B cell (primary cell): Measurements from ENCODE around the gene MITD1. TPM values are rescaled to one million over a fixed set of nuclear protein-coding genes. Genes with fewer than 3 reads are reported as not detected.

Experiments used
- ATAC-seq: fragments of 200-7000 bp; cut with Tn5 transposase; one replicate; pipeline ENCODE4 v1.10.0; 2021; ENCODE audit warnings: low read depth, mild to moderate bottlenecking, moderate number of reproducible peaks, moderate library complexity
- CTCF ChIA-PET: fragments of 350-600 bp; sonication (Branson Sonifier 250); formaldehyde crosslinking; loops from one replicate; lab custom pipeline; 2021; ENCODE audit warnings: antibody characterized with exemption, inconsistent platforms; lab: Charles Lee
- POLR2A ChIA-PET: fragments of 350-600 bp; sonication (Branson Sonifier 250); formaldehyde crosslinking; loops from one replicate; lab custom pipeline; 2021; ENCODE audit warnings: antibody characterized with exemption; lab: Charles Lee
- DNase-seq: peaks from one replicate; pipeline ENCODE4 v3.0.0; 2013
- H2AFZ ChIP-seq: 2 replicates; pipeline ENCODE4 v1.6.1; 2012; ENCODE audit warnings: mild to moderate bottlenecking, low read depth, low read length; ENCODE audit not compliant: insufficient read depth, poor library complexity, severe bottlenecking
- H3K27ac ChIP-seq, 2 donors: 1 replicate in 1 of 2; 2 replicates in 1 of 2; pipeline ENCODE4 v1.5.1; 2012 to 2013; ENCODE audit warnings: low read length in 2 of 2, mild to moderate bottlenecking in 2 of 2, moderate library complexity in 1 of 2
- H3K27me3 ChIP-seq, 4 experiments: fragments of 200-600 bp in 1 of 4; sonication (generic) in 1 of 4; replicated peaks in 1 of 4; 1 replicate in 2 of 4; 2 replicates in 2 of 4; pipeline versions ENCODE4 v1.6.1 to v1.7.0; 2013 to 2016; ENCODE audit warnings: low read length in 3 of 4, mild to moderate bottlenecking in 2 of 4, mixed read lengths in 1 of 4, moderate library complexity in 1 of 4; ENCODE audit not compliant: insufficient read depth in 4 of 4, control insufficient read depth in 3 of 4; ENCODE audit errors: control extremely low read depth in 1 of 4
- H3K36me3 ChIP-seq, 2 experiments: replicated peaks in 1 of 2; 1 replicate in 1 of 2; 2 replicates in 1 of 2; pipeline versions ENCODE4 v1.6.1 to v1.7.1; 2013; ENCODE audit warnings: low read length in 1 of 2; ENCODE audit not compliant: insufficient read depth in 2 of 2, control insufficient read depth in 1 of 2; ENCODE audit errors: control extremely low read depth in 1 of 2, extremely low read depth in 1 of 2
- H3K4me1 ChIP-seq, 2 donors: fragments of 200-600 bp in 1 of 2; sonication (generic) in 1 of 2; 1 replicate in 1 of 2; 2 replicates in 1 of 2; pipeline versions ENCODE4 v1.5.1 to v1.6.1; 2013 to 2017; ENCODE audit warnings: low read length in 2 of 2; ENCODE audit not compliant: control insufficient read depth in 2 of 2, insufficient read depth in 2 of 2
- H3K4me2 ChIP-seq: replicated peaks from 2 replicates; pipeline ENCODE3; 2012; ENCODE audit warnings: mild to moderate bottlenecking, low read depth, low read length; ENCODE audit not compliant: poor library complexity, severe bottlenecking
- H3K4me3 ChIP-seq, 5 experiments: fragments of 200-600 bp in 1 of 5; sonication (generic) in 1 of 5; 1 replicate in 3 of 5; 2 replicates in 2 of 5; pipeline versions ENCODE4 v1.5.1 to v1.7.0; 2011 to 2016; ENCODE audit warnings: low read length in 4 of 5, mild to moderate bottlenecking in 4 of 5, low read depth in 2 of 5, control low read depth in 1 of 5, moderate library complexity in 1 of 5; ENCODE audit not compliant: insufficient read depth in 1 of 5; ENCODE audit errors: control extremely low read depth in 1 of 5, extremely low read depth in 1 of 5
- H3K79me2 ChIP-seq: fragments of 200-600 bp; sonication (generic); one replicate; pipeline ENCODE4 v1.6.0; 2016; ENCODE audit warnings: low read length; ENCODE audit not compliant: control insufficient read depth, insufficient read depth
- H3K9ac ChIP-seq: fragments of 200-600 bp; sonication (generic); 2 replicates; pipeline ENCODE4 v1.6.1; 2017; ENCODE audit warnings: mild to moderate bottlenecking, low read length, moderate library complexity
- H3K9me3 ChIP-seq, 3 donors: one replicate each; pipeline versions ENCODE4 v1.6.1 to v1.7.1; 2013; ENCODE audit warnings: low read length in 2 of 3; ENCODE audit not compliant: control insufficient read depth in 2 of 3, insufficient read depth in 1 of 3; ENCODE audit errors: control extremely low read depth in 1 of 3
- H4K20me1 ChIP-seq: 2 replicates; pipeline ENCODE4 v1.6.0; 2012; ENCODE audit warnings: mild to moderate bottlenecking, low read length; ENCODE audit not compliant: insufficient read depth, control insufficient read depth, poor library complexity, severe bottlenecking
- H3K27ac Mint-ChIP-seq: one replicate; pipeline ENCODE4 v1.8.0; 2021; ENCODE audit warnings: mixed read lengths
- H3K27me3 Mint-ChIP-seq: one replicate; pipeline ENCODE4 v1.8.0; 2021; ENCODE audit warnings: mixed read lengths
- H3K4me1 Mint-ChIP-seq: one replicate; pipeline ENCODE4 v1.8.0; 2021; ENCODE audit warnings: mixed read lengths
- H3K4me3 Mint-ChIP-seq: one replicate; pipeline ENCODE4 v1.8.0; 2021; ENCODE audit warnings: mixed read lengths
- H3K9me3 Mint-ChIP-seq: one replicate; pipeline ENCODE4 v1.8.0; 2022; ENCODE audit warnings: mixed read lengths; ENCODE audit not compliant: insufficient read depth
- EZH2 ChIP-seq: IDR thresholded peaks from 2 replicates; pipeline ENCODE4 v1.6.1; 2012; ENCODE audit warnings: borderline replicate concordance, low read depth, mild to moderate bottlenecking, moderate library complexity, low read length; ENCODE audit not compliant: insufficient read depth, poor library complexity, severe bottlenecking
- WGBS: methylation state at CpG from one replicate; pipeline ENCODE4 v1.1.5; 2013; ENCODE audit warnings: missing lambda C conversion rate; ENCODE audit not compliant: insufficient coverage; 5-methylcytosine and 5-hydroxymethylcytosine counted together
- intact Hi-C: fragments of 100-400 bp; cut with micrococcal nuclease; formaldehyde crosslinking; loops from one replicate; pipeline ENCODE4 v1.10.0; 2022
- polyA plus RNA-seq: library from polyadenylated mRNA; depleted of rRNA; stranded (reverse); fragments of >200 nt; gene quantifications from 2 replicates; pipeline ENCODE4 v1.2.3, GENCODE V29; 2012
- total RNA-seq, 2 donors: library from RNA; stranded (reverse); fragments of 120-200 nt in 1 of 2; gene quantifications; 1 replicate in 1 of 2; 2 replicates in 1 of 2; pipeline versions ENCODE4 v1.2.3 to v1.2.4, GENCODE V29; 2013 to 2022
- TF ChIP-seq, protein P1 (sequence below): fragments of 200-600 bp; IDR thresholded peaks from one replicate; pipeline ENCODE4 v1.8.0; 2022; ENCODE audit warnings: antibody characterized with exemption, mild to moderate bottlenecking

MITD1 gene
- total and polyA plus RNA-seq, 2 donors (not counting 1 experiment from before 2014, with no cell fraction given), result 31.0 to 71.6 TPM

DNA sequence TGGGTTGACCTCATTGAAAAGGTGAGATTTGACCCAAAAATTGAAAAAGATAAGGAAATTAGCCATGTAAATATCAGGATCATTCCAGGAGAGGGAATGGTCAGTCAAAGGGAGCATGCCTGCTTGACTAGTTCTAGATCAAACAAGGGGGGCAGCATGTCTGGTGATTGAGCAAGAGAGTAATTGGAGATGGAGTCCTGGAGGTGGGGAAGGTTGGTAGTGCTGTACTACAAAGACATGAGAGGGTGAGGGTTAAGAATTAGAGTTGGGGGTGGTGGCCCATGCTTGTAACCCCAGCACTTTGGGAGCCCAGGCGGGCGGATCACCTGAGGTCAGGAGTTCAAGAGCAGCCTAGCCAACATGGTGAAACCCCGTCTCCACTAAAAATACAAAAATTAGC is 2.2 kb upstream of the MITD1 start:
- peaks cover 25 to 26% of the 10 kb centered on the region in 2 donors for H3K4me1 ChIP-seq
- DNase-seq, result no peak
- no peaks in the 10 kb centered on the region for H3K9me3 Mint-ChIP-seq
- H3K27ac ChIP-seq, result no peak overlapping the region
- no peaks in the 10 kb centered on the region for H3K27me3 Mint-ChIP-seq
- no peak overlapping the region for H2AFZ ChIP-seq
- H3K36me3 ChIP-seq, result peaks cover 3 to 13% of the 10 kb centered on the region in 2 experiments
- intact Hi-C loops, result no loop called here
- peaks cover 41% of the 10 kb centered on the region for H3K4me1 Mint-ChIP-seq
- no peak overlapping the region for H3K4me3 Mint-ChIP-seq
- TF ChIP-seq EZH2, result no peak
- TF ChIP-seq, protein P1, sequence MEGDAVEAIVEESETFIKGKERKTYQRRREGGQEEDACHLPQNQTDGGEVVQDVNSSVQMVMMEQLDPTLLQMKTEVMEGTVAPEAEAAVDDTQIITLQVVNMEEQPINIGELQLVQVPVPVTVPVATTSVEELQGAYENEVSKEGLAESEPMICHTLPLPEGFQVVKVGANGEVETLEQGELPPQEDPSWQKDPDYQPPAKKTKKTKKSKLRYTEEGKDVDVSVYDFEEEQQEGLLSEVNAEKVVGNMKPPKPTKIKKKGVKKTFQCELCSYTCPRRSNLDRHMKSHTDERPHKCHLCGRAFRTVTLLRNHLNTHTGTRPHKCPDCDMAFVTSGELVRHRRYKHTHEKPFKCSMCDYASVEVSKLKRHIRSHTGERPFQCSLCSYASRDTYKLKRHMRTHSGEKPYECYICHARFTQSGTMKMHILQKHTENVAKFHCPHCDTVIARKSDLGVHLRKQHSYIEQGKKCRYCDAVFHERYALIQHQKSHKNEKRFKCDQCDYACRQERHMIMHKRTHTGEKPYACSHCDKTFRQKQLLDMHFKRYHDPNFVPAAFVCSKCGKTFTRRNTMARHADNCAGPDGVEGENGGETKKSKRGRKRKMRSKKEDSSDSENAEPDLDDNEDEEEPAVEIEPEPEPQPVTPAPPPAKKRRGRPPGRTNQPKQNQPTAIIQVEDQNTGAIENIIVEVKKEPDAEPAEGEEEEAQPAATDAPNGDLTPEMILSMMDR, result no peak
- peaks cover 12% of the 10 kb centered on the region for H4K20me1 ChIP-seq
- ChIA-PET CTCF (no interaction called here), POLR2A (no interaction called here)
- H3K79me2 ChIP-seq, result peaks cover 82% of the 10 kb centered on the region
- ATAC-seq, result no peak
- H3K27ac Mint-ChIP-seq, result no peak overlapping the region
- no peaks in the 10 kb centered on the region for H3K9me3 ChIP-seq
- 100% methylated on average over 2 of the region's 3 CpGs for WGBS
- no peak overlapping the region for H3K9ac ChIP-seq
- no peaks in the 10 kb centered on the region for H3K27me3 ChIP-seq
- H3K4me3 ChIP-seq, result no peak overlapping the region
- H3K4me2 ChIP-seq, result no peak overlapping the region

DNA sequence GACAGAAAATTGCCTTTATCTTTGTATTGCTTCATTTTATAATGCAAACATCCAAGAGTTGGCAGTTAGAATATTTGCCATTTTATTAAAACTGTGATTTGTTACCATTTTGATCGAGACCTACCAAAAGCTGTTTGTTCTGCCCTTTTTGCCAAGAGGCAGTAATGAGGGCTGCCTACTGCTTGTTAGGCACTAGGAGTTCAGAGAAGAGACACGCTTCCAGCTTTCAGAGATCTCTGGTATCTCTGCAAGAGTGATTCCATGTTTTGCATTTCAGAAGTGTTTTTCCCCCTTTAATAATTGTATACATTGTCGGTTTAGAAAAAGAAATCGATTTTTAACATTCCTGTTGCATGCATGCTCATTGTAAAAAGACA is 754 bp upstream of the MITD1 start:
- intact Hi-C loops, result loop anchor here (1.0 kb wide), 3 partner anchors 27 to 155 kb away; partner anchors contain the start of genes C2orf15, LIPT1, TSGA10 and TXNDC9
- Histone ChIP-seq H3K36me3 (peaks cover 2 to 6% of the 10 kb centered on the region in 2 experiments), H3K4me3 (peak overlapping the region; percentile 93 to 100 (median 97)), H3K9me3 (no peaks in the 10 kb centered on the region), H3K4me1 (peaks cover 25 to 26% of the 10 kb centered on the region in 2 donors), H3K27ac (peak overlapping the region in 1 of 2 donors; percentile 95), H2AFZ (peak overlapping the region; percentile 93), H3K27me3 (no peaks in the 10 kb centered on the region), H4K20me1 (peaks cover 17% of the 10 kb centered on the region), H3K79me2 (peaks cover 95% of the 10 kb centered on the region), H3K4me2 (peak overlapping the region; percentile 84), H3K9ac (peak overlapping the region; percentile 95)
- no peak for TF ChIP-seq EZH2
- TF ChIP-seq, protein P1, result no peak
- no peak for ATAC-seq
- H3K27ac Mint-ChIP-seq, result no peak overlapping the region
- peak overlapping the region; percentile 99 for H3K4me3 Mint-ChIP-seq
- CTCF ChIA-PET, result interaction anchor here (0.6 to 2.2 kb wide), 2 partner anchors 9 to 532 kb away, joined by 4 to 9 read pairs; no protein-coding TSS in a partner anchor
- DNase-seq, result no peak
- POLR2A ChIA-PET, result interaction anchor here (0.7 kb wide), 2 partner anchors 40 to 1070 kb away, joined by 3 to 6 read pairs; partner anchors contain the start of gene C2orf15
- no peaks in the 10 kb centered on the region for H3K9me3 Mint-ChIP-seq
- no peaks in the 10 kb centered on the region for H3K27me3 Mint-ChIP-seq
- H3K4me1 Mint-ChIP-seq, result peaks cover 49% of the 10 kb centered on the region
- WGBS, result no CpG with 5 or more reads among the region's 4 CpGs
